ENCODE measurements around the gene RGS12.
A peak's percentile ranks its signal among the peaks of the same experiment; 100 is the strongest.

RGS12 gene

DNA sequence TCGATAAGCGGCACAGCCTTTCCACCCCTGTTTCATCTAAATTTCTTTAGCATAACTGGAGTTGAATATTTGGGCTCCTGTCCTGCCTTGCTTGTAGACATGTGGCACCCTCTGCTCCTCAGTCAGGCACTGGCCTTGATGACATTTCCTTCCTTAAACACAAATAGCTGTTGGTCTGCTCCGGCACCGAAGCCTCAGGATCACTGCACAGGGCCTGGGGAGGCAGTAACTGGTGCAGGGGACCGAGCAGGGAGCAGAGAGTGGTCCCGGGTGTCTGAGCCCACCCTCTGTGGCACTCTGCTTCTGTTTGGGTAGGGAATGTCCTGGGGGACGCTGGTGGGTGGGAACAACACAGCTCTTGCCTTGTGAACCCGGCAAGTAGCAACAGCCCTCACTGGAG lies 13.6 kb downstream of the RGS12 start:
- Histone ChIP-seq H3K36me3 (ENCODE audit: control insufficient read depth in 1 of 2, insufficient read depth in 2 of 2, low read length in 2 of 2) (no peaks in the 10 kb centered on the region), H3K27me3 (ENCODE audit: control insufficient read depth in 1 of 2, insufficient read depth in 2 of 2, low read length in 2 of 2) (no peaks in the 10 kb centered on the region), H3K9me3 (ENCODE audit: control insufficient read depth in 1 of 2, low read length in 2 of 2) (no peaks in the 10 kb centered on the region), H3K4me3 (ENCODE audit: low read depth in 1 of 2, low read length in 2 of 2) (no peak overlapping the region), H3K27ac (ENCODE audit: low read depth, low read length) (no peak overlapping the region), H3K9ac (ENCODE audit: low read depth in 1 of 2, low read length in 2 of 2) (no peak overlapping the region), H3K4me1 (ENCODE audit: control insufficient read depth in 1 of 2, insufficient read depth in 2 of 2, low read length in 2 of 2) (peaks cover 20% of the 10 kb centered on the region in 2 donors)

DNA sequence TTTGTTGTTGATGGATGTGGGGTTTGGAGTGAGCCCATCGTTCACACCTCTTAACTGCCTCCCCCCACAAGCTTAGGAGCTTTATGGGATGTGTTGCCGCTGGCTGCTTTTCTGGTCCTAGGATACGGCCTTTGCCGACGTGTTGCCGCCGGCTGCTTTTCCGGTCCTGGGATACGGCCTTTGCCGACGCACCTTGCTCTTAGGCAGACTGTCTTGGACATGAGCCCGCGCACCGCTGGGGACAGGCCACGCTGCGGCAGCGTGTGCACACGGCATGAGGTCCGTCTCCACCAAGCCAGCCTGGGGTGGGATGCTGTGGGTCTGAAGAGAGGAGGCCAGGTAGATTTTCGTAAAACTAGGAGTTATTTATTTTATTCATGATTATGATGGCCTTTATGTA lies 14.2 kb downstream of the RGS12 start:
- H3K4me1 ChIP-seq (ENCODE audit: control insufficient read depth in 1 of 2, insufficient read depth in 2 of 2, low read length in 2 of 2), result peaks cover 20 to 25% of the 10 kb centered on the region in 2 donors
- H3K9me3 ChIP-seq (ENCODE audit: control insufficient read depth in 1 of 2, low read length in 2 of 2), result no peaks in the 10 kb centered on the region
- no peak overlapping the region for H3K9ac ChIP-seq (ENCODE audit: low read depth in 1 of 2, low read length in 2 of 2)
- H3K27ac ChIP-seq (ENCODE audit: low read depth, low read length), result no peak overlapping the region
- no peak overlapping the region for H3K4me3 ChIP-seq (ENCODE audit: low read depth in 1 of 2, low read length in 2 of 2)
- no peaks in the 10 kb centered on the region for H3K27me3 ChIP-seq (ENCODE audit: control insufficient read depth in 1 of 2, insufficient read depth in 2 of 2, low read length in 2 of 2)
- H3K36me3 ChIP-seq (ENCODE audit: control insufficient read depth in 1 of 2, insufficient read depth in 2 of 2, low read length in 2 of 2), result no peaks in the 10 kb centered on the region

DNA sequence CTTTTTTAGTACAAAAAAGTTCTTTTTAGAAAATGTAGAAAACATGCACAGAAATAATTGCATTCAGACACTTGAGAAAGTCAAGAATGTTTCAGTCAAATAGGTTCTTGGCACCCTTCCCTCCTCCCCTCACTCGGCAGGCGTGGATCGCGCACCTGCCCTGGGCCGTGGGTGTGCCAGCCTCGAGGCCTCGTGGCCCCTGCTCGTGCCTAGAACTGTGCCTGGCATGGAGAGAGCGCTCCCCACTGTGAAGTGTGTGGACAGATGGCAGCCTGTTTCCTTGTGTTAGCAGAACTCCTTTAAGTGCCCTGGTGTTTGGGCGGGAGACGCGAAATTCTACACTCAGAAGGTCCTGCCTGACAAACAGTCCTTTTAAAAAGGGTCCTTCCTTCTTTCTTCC lies 14.7 kb downstream of the RGS12 start:
- Histone ChIP-seq H3K4me3 (ENCODE audit: low read depth in 1 of 2, low read length in 2 of 2) (no peak overlapping the region), H3K9ac (ENCODE audit: low read depth in 1 of 2, low read length in 2 of 2) (no peak overlapping the region), H3K36me3 (ENCODE audit: control insufficient read depth in 1 of 2, insufficient read depth in 2 of 2, low read length in 2 of 2) (no peaks in the 10 kb centered on the region), H3K9me3 (ENCODE audit: control insufficient read depth in 1 of 2, low read length in 2 of 2) (no peaks in the 10 kb centered on the region), H3K27ac (ENCODE audit: low read depth, low read length) (no peak overlapping the region), H3K4me1 (ENCODE audit: control insufficient read depth in 1 of 2, insufficient read depth in 2 of 2, low read length in 2 of 2) (peaks cover 20 to 29% of the 10 kb centered on the region in 2 donors), H3K27me3 (ENCODE audit: control insufficient read depth in 1 of 2, insufficient read depth in 2 of 2, low read length in 2 of 2) (no peaks in the 10 kb centered on the region)

DNA sequence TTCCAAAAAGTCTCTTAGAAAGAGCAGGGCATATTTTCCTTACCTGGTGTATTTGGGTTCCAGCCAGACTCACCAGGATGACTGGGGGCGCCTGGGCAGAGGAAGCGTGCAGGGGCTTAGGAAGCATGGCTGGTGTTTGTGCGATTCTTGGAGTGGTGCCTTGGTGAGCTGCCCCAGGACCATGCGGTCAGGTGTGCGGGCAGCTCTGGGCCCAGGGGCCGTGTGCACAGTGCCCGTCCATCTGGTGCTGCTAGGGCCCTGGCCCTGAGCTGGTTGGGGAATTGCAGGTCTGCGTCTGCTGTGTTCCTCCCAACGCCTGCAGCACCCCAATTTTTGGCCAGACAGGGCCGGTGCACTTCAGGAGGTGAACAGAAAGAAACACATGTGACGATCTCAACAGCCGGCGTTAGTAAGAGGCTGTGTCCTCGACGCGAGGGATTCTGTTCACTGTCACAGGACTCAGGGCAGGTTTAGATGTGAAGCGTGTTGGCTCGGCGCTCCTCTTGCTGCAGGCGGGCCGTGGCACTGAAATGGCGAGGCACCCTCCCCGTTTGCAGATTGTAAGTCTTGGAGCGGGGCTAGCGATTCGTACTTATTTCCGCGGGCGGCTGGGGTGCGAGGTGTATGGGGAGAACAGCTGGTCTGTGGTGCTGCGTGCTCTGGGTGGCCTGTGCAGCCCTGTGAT lies 15.2 kb downstream of the RGS12 start:
- no peaks in the 10 kb centered on the region for H3K36me3 ChIP-seq (ENCODE audit: control insufficient read depth in 1 of 2, insufficient read depth in 2 of 2, low read length in 2 of 2)
- no peaks in the 10 kb centered on the region for H3K27me3 ChIP-seq (ENCODE audit: control insufficient read depth in 1 of 2, insufficient read depth in 2 of 2, low read length in 2 of 2)
- no peak overlapping the region for H3K27ac ChIP-seq (ENCODE audit: low read depth, low read length)
- H3K9me3 ChIP-seq (ENCODE audit: control insufficient read depth in 1 of 2, low read length in 2 of 2), result no peaks in the 10 kb centered on the region
- H3K4me3 ChIP-seq (ENCODE audit: low read depth in 1 of 2, low read length in 2 of 2), result no peak overlapping the region
- H3K9ac ChIP-seq (ENCODE audit: low read depth in 1 of 2, low read length in 2 of 2), result no peak overlapping the region
- H3K4me1 ChIP-seq (ENCODE audit: control insufficient read depth in 1 of 2, insufficient read depth in 2 of 2, low read length in 2 of 2), result peaks cover 15 to 29% of the 10 kb centered on the region in 2 donors

DNA sequence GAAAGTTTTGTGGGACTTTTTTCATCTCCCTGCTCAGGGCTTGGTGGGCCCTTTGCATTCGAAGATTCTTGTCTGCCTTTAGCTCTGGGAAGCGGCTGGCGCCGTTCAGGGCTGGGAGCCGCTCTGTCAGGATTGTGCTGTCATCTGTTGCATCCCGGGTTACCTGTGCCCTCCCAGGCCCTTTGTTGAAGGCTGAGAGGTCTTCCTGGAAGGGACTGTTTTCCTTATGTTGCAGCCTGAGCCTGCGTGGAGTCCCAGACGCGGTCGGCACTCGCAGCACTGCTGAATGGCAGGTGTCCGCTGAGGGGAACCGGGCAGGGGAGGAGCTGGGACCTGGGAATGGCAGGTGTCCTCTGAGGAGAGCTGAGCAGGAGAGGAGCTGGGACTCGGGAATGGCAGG lies 15.9 kb downstream of the RGS12 start:
- Histone ChIP-seq H3K9ac (ENCODE audit: low read depth in 1 of 2, low read length in 2 of 2) (no peak overlapping the region), H3K4me3 (ENCODE audit: low read depth in 1 of 2, low read length in 2 of 2) (no peak overlapping the region), H3K36me3 (ENCODE audit: control insufficient read depth in 1 of 2, insufficient read depth in 2 of 2, low read length in 2 of 2) (no peaks in the 10 kb centered on the region), H3K4me1 (ENCODE audit: control insufficient read depth in 1 of 2, insufficient read depth in 2 of 2, low read length in 2 of 2) (peaks cover 15 to 29% of the 10 kb centered on the region in 2 donors), H3K27me3 (ENCODE audit: control insufficient read depth in 1 of 2, insufficient read depth in 2 of 2, low read length in 2 of 2) (no peaks in the 10 kb centered on the region), H3K9me3 (ENCODE audit: control insufficient read depth in 1 of 2, low read length in 2 of 2) (no peaks in the 10 kb centered on the region), H3K27ac (ENCODE audit: low read depth, low read length) (no peak overlapping the region)

DNA sequence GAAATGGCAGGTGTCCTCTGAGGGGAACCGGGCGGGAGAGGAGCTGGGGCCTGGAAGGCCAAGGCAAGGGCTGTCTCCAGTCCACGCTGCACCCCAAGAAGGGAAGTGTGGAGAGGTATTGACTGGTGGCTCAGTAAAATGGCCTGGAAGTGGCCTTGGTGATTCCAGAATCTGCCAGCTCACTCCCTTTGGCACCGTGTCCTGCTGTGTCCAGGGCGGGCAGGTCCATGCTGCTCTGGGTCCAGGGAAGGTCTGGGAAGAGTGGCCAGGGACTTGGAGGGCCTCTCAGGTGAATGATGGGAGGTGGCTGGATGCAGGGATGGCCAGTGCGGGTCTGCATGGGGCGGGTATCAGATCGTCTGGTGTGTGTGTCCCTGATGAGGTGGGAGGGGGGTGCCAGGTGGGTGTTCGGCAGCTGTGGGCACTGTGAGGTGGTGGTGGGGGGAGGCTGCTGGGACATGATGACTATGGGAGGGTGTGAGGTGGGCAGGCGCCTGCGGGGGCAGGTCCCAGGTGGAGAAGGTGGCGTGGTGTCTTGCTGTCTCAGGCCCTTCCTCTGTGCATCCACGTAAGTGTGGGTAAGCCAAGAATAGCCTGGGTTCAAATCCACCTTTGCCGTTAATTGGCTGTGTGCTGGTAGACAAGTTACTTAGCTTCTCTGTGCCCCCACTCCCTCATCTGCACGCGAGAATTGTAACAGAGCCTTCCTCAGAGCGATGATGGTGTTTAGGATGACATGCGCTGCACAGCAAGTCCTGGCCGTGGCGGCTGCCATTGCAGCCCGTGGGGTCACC lies 17.7 kb downstream of the RGS12 start:
- Histone ChIP-seq H3K4me1 (ENCODE audit: control insufficient read depth in 1 of 2, insufficient read depth in 2 of 2, low read length in 2 of 2) (peaks cover 5 to 21% of the 10 kb centered on the region in 2 donors), H3K27ac (ENCODE audit: low read depth, low read length) (no peak overlapping the region), H3K9me3 (ENCODE audit: control insufficient read depth in 1 of 2, low read length in 2 of 2) (no peaks in the 10 kb centered on the region), H3K9ac (ENCODE audit: low read depth in 1 of 2, low read length in 2 of 2) (no peak overlapping the region), H3K36me3 (ENCODE audit: control insufficient read depth in 1 of 2, insufficient read depth in 2 of 2, low read length in 2 of 2) (no peaks in the 10 kb centered on the region), H3K27me3 (ENCODE audit: control insufficient read depth in 1 of 2, insufficient read depth in 2 of 2, low read length in 2 of 2) (no peaks in the 10 kb centered on the region), H3K4me3 (ENCODE audit: low read depth in 1 of 2, low read length in 2 of 2) (peak overlapping the region in 1 of 2 donors; percentile 11)

DNA sequence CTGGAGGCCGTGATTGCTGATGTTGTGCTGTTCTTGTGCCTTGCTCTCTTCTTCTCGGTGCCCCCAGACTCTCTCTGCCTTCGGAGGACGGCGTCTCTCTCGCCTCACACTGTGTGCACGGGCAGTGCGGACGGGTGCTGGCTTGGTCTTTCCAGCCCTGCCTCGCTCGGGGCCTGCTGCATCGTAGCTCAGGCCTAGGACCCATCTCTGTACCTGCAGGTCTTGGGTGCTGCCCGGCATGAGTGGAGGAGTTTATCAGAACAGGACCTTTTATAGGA lies 18.2 kb downstream of the RGS12 start:
- H3K36me3 ChIP-seq (ENCODE audit: control insufficient read depth in 1 of 2, insufficient read depth in 2 of 2, low read length in 2 of 2), result no peaks in the 10 kb centered on the region
- no peaks in the 10 kb centered on the region for H3K27me3 ChIP-seq (ENCODE audit: control insufficient read depth in 1 of 2, insufficient read depth in 2 of 2, low read length in 2 of 2)
- no peak overlapping the region for H3K4me3 ChIP-seq (ENCODE audit: low read depth in 1 of 2, low read length in 2 of 2)
- no peak overlapping the region for H3K9ac ChIP-seq (ENCODE audit: low read depth in 1 of 2, low read length in 2 of 2)
- H3K27ac ChIP-seq (ENCODE audit: low read depth, low read length), result no peak overlapping the region
- peaks cover 5 to 16% of the 10 kb centered on the region in 2 donors for H3K4me1 ChIP-seq (ENCODE audit: control insufficient read depth in 1 of 2, insufficient read depth in 2 of 2, low read length in 2 of 2)
- no peaks in the 10 kb centered on the region for H3K9me3 ChIP-seq (ENCODE audit: control insufficient read depth in 1 of 2, low read length in 2 of 2)

DNA sequence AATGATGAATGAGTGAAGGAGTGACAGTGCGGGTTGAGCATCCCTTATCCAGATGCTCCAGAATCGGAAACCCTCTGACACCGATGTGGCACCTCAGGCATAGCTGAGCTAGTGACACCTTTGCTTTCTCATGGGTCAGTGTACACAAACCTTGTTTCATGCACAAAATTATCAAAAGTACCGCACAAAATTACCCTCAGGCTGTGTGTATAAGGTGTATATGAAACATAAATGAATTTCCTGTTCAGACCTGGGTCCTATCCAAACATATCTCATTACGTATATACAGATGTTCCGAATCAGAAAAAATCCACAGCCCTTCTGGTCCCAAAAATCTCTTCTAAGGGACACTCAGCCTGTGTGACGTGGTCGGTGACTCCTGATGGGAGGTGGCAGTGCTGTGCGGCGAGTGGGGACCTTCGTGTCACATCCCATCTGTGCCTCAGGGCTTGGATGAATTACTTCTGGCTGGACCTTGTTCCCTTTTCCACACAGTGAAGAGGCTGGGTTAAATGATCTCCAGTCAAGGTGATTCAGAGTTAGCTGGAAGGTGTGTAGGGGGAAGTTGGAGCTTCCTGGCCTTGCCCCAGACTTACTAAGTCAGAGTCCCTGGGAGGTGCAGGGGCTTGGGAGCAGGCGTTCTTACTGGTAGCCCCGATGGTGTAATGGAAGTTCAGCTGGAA lies 18.8 kb downstream of the RGS12 start:
- Histone ChIP-seq H3K4me3 (ENCODE audit: low read depth in 1 of 2, low read length in 2 of 2) (no peak overlapping the region), H3K27me3 (ENCODE audit: control insufficient read depth in 1 of 2, insufficient read depth in 2 of 2, low read length in 2 of 2) (no peaks in the 10 kb centered on the region), H3K27ac (ENCODE audit: low read depth, low read length) (no peak overlapping the region), H3K9ac (ENCODE audit: low read depth in 1 of 2, low read length in 2 of 2) (no peak overlapping the region), H3K4me1 (ENCODE audit: control insufficient read depth in 1 of 2, insufficient read depth in 2 of 2, low read length in 2 of 2) (peaks cover 5 to 11% of the 10 kb centered on the region in 2 donors), H3K36me3 (ENCODE audit: control insufficient read depth in 1 of 2, insufficient read depth in 2 of 2, low read length in 2 of 2) (no peaks in the 10 kb centered on the region), H3K9me3 (ENCODE audit: control insufficient read depth in 1 of 2, low read length in 2 of 2) (no peaks in the 10 kb centered on the region)

DNA sequence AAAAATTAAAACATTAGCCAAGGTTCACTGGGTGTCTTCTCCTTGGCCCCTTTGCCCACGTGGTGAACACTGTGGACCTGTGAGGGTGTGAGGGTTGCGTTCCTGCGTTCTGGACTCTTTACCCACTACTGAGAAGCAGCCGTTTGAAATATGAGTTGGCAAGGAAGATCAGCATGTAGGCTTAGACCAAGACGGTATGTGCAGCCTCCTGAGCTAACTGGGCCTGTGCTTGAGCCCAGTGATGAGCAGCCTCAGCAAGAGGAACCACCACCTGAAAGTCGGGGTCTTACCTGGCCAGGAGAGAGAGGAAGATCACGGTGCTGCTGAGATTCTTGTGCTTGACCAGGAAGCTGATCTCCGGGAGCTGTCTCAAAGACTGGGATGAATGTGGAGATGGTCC lies 19.5 kb downstream of the RGS12 start:
- peaks cover 5 to 11% of the 10 kb centered on the region in 2 donors for H3K4me1 ChIP-seq (ENCODE audit: control insufficient read depth in 1 of 2, insufficient read depth in 2 of 2, low read length in 2 of 2)
- no peak overlapping the region for H3K27ac ChIP-seq (ENCODE audit: low read depth, low read length)

DNA sequence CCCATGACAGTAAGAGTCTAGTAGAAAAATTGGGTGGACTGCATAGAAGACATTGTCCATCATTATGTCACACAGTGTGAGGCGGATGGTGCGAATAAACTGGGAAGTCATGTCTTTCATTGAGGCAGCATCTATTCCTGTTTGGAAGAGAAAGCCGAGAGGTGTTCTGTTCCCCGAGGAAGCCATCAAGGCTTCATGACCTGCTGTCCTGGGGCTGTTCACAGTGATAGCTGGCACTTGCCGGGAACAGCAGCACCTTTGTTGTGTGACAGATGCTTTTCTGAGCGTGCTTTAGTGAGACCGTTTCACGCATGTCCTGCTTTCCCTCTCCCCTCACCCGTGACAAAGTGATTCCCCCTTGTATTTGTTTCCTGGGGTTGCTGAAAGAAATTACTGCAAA lies 20.3 kb downstream of the RGS12 start:
- no peak overlapping the region for H3K4me3 ChIP-seq (ENCODE audit: low read depth in 1 of 2, low read length in 2 of 2)
- peaks cover 5 to 11% of the 10 kb centered on the region in 2 donors for H3K4me1 ChIP-seq (ENCODE audit: control insufficient read depth in 1 of 2, insufficient read depth in 2 of 2, low read length in 2 of 2)
- H3K27ac ChIP-seq (ENCODE audit: low read depth, low read length), result no peak overlapping the region
- H3K36me3 ChIP-seq (ENCODE audit: control insufficient read depth in 1 of 2, insufficient read depth in 2 of 2, low read length in 2 of 2), result peaks cover 0 to 12% of the 10 kb centered on the region in 2 donors
- no peak overlapping the region for H3K9ac ChIP-seq (ENCODE audit: low read depth in 1 of 2, low read length in 2 of 2)
- no peaks in the 10 kb centered on the region for H3K9me3 ChIP-seq (ENCODE audit: control insufficient read depth in 1 of 2, low read length in 2 of 2)
- no peaks in the 10 kb centered on the region for H3K27me3 ChIP-seq (ENCODE audit: control insufficient read depth in 1 of 2, insufficient read depth in 2 of 2, low read length in 2 of 2)

More for the DNA sequence above, 19.5 kb downstream of the RGS12 start:
- Histone ChIP-seq H3K9me3 (ENCODE audit: control insufficient read depth in 1 of 2, low read length in 2 of 2) (no peaks in the 10 kb centered on the region), H3K36me3 (ENCODE audit: control insufficient read depth in 1 of 2, insufficient read depth in 2 of 2, low read length in 2 of 2) (peaks cover 0 to 5% of the 10 kb centered on the region in 2 donors), H3K27me3 (ENCODE audit: control insufficient read depth in 1 of 2, insufficient read depth in 2 of 2, low read length in 2 of 2) (no peaks in the 10 kb centered on the region), H3K9ac (ENCODE audit: low read depth in 1 of 2, low read length in 2 of 2) (no peak overlapping the region), H3K4me3 (ENCODE audit: low read depth in 1 of 2, low read length in 2 of 2) (no peak overlapping the region)
